Activated T-cell treated with anti-CD3 and anti-CD28 coated beads for 4 hours (primary cell): ENCODE measurements around the gene DNAJC28.
A peak's percentile ranks its signal among the peaks of the same experiment; 100 is the strongest.
"Not testable (repeated sequence)": the region's sequence is repeated elsewhere in the genome, so short reads cannot be mapped to it uniquely, and the experiment has no call there.

ENCODE experiments used
- DNase-seq: peaks from one replicate; pipeline ENCODE4 v3.0.0-alpha.2; 2020

The DNAJC28 gene

GRCh38 chr21:33491373-33492102 lies at the start of gene DNAJC28:
DNAJC28 (minus strand) TSS chr21:33491716; CDS start chr21:33489393, 2,323 bp downstream.
- DNase-seq = peak; percentile 97

GRCh38 chr21:33541105-33541711 lies 49.7 kb upstream of the DNAJC28 start:
- DNase-seq = no peak

GRCh38 chr21:33540711-33541104 lies 49.2 kb upstream of the DNAJC28 start:
- DNase-seq = no peak

- no peak for DNase-seq
These were observed 48.1 kb upstream of the DNAJC28 start for GRCh38 chr21:33539616-33540015.

GRCh38 chr21:33537212-33537611 lies 45.7 kb upstream of the DNAJC28 start:
- no peak for DNase-seq

- DNase-seq = no peak
These were observed 39.5 kb upstream of the DNAJC28 start for GRCh38 chr21:33531007-33531406.

GRCh38 chr21:33522953-33523349 lies 31.4 kb upstream of the DNAJC28 start:
- DNase-seq = no peak

GRCh38 chr21:33522297-33522952 lies 30.9 kb upstream of the DNAJC28 start:
- no peak for DNase-seq

GRCh38 chr21:33518899-33519298 lies 27.4 kb upstream of the DNAJC28 start:
- DNase-seq = no peak

- DNase-seq = no peak
These were observed 22.7 kb upstream of the DNAJC28 start for GRCh38 chr21:33514229-33514628.

GRCh38 chr21:33512481-33512880 lies 21.0 kb upstream of the DNAJC28 start:
- no peak for DNase-seq

GRCh38 chr21:33511639-33512038 lies 20.1 kb upstream of the DNAJC28 start:
- no peak for DNase-seq

GRCh38 chr21:33510826-33511225 lies 19.3 kb upstream of the DNAJC28 start:
- DNase-seq = no peak

- not testable (repeated sequence) for DNase-seq
These were observed 15.5 kb upstream of the DNAJC28 start for GRCh38 chr21:33507003-33507402.

GRCh38 chr21:33505833-33506232 lies 14.3 kb upstream of the DNAJC28 start:
- no peak for DNase-seq

- no peak for DNase-seq
These were observed 4.8 kb upstream of the DNAJC28 start for GRCh38 chr21:33496345-33496744.

GRCh38 chr21:33495743-33496142 lies 4.2 kb upstream of the DNAJC28 start:
- DNase-seq = no peak

GRCh38 chr21:33493756-33494155 lies 2.2 kb upstream of the DNAJC28 start:
- no peak for DNase-seq

GRCh38 chr21:33492571-33492970 lies 1.1 kb upstream of the DNAJC28 start:
- DNase-seq = no peak

- DNase-seq = no peak
These were observed 534 bp downstream of the DNAJC28 start for GRCh38 chr21:33490991-33491372.

- no peak for DNase-seq
These were observed 2.6 kb downstream of the DNAJC28 start for GRCh38 chr21:33488936-33489335.

- no peak for DNase-seq
These were observed 3.5 kb downstream of the DNAJC28 start for GRCh38 chr21:33487996-33488395.

- no peak for DNase-seq
These were observed 10.1 kb downstream of the DNAJC28 start for GRCh38 chr21:33481314-33481943.
